ENCODE data around the gene IL6ST.
A peak's percentile ranks its signal among the peaks of the same experiment; 100 is the strongest.

IL6ST gene

DNA sequence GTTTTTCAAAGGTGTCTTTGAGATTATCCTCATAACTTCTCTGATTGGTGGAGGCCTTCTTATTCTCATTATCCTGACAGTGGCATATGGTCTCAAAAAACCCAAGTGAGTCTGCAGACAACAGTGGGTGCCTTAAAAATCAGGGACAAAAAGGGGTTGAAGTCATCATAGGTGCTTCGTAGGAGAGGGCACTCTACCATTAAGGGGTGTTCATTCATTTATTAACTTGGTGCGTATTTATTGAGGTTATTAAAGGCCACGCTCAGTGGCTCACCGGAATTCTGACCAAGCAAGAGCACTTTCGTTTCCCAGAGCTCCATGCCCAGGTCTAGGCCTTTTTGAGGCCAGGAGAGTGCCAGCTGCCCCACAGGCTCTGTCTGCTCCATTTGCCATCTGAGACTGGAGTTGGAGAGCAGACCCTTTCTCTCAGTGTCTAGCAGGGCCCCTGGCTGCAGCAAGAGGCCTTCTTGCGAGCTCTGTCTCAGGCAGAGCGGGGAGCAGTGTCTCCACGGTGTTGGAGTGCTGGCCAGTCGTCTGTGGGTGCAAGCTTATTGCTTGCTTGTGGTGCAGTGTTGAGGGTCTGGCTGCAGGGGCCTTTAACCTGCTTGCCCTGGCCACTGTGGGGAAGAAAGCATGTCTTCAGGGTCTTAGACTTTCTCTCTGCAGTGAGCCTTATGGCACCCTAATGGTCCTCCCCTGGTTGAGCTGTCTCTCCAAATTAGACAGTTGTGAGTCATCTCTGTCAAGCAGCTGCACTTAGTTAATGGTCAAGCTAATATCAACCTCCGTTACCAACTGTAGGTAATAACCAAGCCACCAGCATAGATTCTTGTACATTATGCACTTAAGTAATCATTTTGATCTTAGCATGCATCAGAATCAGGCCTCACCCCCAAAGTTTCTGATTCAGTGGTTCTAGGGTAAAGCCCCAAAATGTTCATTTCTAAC is 81.0 kb downstream of the IL6ST start:
- no peak overlapping the region for H3K4me3 ChIP-seq (ENCODE audit: severe bottlenecking)
- no peaks in the 10 kb centered on the region for H3K27me3 ChIP-seq (ENCODE audit: insufficient read depth, poor library complexity, severe bottlenecking)
- TF ChIP-seq, protein P1, sequence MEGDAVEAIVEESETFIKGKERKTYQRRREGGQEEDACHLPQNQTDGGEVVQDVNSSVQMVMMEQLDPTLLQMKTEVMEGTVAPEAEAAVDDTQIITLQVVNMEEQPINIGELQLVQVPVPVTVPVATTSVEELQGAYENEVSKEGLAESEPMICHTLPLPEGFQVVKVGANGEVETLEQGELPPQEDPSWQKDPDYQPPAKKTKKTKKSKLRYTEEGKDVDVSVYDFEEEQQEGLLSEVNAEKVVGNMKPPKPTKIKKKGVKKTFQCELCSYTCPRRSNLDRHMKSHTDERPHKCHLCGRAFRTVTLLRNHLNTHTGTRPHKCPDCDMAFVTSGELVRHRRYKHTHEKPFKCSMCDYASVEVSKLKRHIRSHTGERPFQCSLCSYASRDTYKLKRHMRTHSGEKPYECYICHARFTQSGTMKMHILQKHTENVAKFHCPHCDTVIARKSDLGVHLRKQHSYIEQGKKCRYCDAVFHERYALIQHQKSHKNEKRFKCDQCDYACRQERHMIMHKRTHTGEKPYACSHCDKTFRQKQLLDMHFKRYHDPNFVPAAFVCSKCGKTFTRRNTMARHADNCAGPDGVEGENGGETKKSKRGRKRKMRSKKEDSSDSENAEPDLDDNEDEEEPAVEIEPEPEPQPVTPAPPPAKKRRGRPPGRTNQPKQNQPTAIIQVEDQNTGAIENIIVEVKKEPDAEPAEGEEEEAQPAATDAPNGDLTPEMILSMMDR (IDR thresholded peaks at IDR 0.05; ENCODE audit: poor library complexity, severe bottlenecking), result no peak
- H3K4me1 ChIP-seq (ENCODE audit: insufficient read depth, poor library complexity, severe bottlenecking), result no peaks in the 10 kb centered on the region
- no peaks in the 10 kb centered on the region for H3K9me3 ChIP-seq (ENCODE audit: severe bottlenecking)
- no peak overlapping the region for H3K27ac ChIP-seq (ENCODE audit: poor library complexity, severe bottlenecking)
- ATAC-seq (ENCODE audit: low read depth), result no peak
- no peak for DNase-seq (ENCODE audit: low spot score)
- no peaks in the 10 kb centered on the region for H3K36me3 ChIP-seq (ENCODE audit: low read depth)

DNA sequence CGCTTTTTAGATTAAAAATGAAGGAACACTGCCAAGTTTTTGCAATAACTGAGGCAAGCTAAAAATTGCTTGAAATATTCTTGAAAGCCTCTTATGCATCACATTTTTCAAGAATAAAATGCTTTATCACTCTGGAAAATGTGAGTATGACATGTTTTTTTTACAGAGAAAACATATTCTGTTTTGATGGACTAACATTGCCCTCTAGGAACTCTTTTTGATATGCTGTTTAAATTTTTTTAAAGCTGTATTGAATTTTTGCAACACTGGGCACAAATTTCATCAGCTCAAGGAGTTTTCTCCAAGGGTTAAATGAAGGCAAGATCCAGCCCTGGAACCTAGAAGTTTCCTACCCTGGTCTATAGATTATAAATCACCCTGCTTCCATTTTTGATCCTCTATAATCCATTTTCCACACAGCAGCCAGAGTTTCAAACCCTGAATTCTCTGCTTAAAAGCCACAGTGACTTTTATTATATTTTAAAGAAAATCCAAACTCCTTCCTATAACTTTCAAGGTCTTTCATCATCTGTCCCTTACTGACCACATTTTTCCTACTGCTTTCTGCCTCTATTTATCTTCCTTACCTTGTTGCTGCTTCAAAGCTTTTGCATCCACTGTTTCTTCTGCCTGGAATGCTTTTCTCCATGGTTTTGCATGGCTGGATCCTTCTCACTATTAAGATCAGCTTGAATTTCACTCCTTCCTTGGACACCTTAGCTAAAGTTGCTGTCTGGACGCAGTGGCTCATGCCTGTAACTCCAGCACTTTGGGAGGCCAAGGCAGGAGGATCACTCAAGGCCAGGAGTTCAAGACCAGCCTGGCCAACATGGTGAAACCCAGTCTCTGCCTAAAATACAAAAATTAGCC is 82.7 kb downstream of the IL6ST start:
- ATAC-seq (ENCODE audit: low read depth) (no peak), DNase-seq (ENCODE audit: low spot score) (no peak)
- TF ChIP-seq, protein P1 (IDR thresholded peaks at IDR 0.05; ENCODE audit: poor library complexity, severe bottlenecking), result peak; percentile 31
- no peak overlapping the region for H3K27ac ChIP-seq (ENCODE audit: poor library complexity, severe bottlenecking)
- H3K36me3 ChIP-seq (ENCODE audit: low read depth), result no peaks in the 10 kb centered on the region
- H3K4me3 ChIP-seq (ENCODE audit: severe bottlenecking), result no peak overlapping the region
- H3K9me3 ChIP-seq (ENCODE audit: severe bottlenecking), result no peaks in the 10 kb centered on the region
- H3K4me1 ChIP-seq (ENCODE audit: insufficient read depth, poor library complexity, severe bottlenecking), result no peaks in the 10 kb centered on the region
- H3K27me3 ChIP-seq (ENCODE audit: insufficient read depth, poor library complexity, severe bottlenecking), result no peaks in the 10 kb centered on the region

DNA sequence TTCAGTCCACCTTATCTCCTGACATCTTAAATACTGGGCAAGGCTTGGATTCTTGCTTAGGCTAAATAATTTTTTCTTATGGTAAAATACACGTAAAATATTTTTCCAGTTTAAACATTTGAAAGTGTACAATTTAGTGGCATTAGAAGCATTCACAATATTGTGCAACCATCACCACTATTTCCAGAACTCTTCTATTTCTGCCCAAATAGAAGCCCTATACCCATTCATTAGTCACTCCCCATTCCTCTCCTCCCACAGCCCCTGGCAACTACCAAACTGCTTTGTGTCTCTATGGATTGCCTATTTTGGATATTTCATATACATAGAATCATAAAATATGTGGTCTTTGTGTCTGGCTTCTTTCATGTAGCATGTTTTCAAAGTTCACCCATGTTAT is 86.0 kb downstream of the IL6ST start:
- DNase-seq (ENCODE audit: low spot score) (no peak), ATAC-seq (ENCODE audit: low read depth) (no peak)
- Histone ChIP-seq H3K4me1 (ENCODE audit: insufficient read depth, poor library complexity, severe bottlenecking) (no peaks in the 10 kb centered on the region), H3K27ac (ENCODE audit: poor library complexity, severe bottlenecking) (no peak overlapping the region), H3K27me3 (ENCODE audit: insufficient read depth, poor library complexity, severe bottlenecking) (no peaks in the 10 kb centered on the region), H3K4me3 (ENCODE audit: severe bottlenecking) (no peak overlapping the region), H3K9me3 (ENCODE audit: severe bottlenecking) (no peaks in the 10 kb centered on the region), H3K36me3 (ENCODE audit: low read depth) (no peaks in the 10 kb centered on the region)
- TF ChIP-seq, protein P1 (IDR thresholded peaks at IDR 0.05; ENCODE audit: poor library complexity, severe bottlenecking), result no peak

DNA sequence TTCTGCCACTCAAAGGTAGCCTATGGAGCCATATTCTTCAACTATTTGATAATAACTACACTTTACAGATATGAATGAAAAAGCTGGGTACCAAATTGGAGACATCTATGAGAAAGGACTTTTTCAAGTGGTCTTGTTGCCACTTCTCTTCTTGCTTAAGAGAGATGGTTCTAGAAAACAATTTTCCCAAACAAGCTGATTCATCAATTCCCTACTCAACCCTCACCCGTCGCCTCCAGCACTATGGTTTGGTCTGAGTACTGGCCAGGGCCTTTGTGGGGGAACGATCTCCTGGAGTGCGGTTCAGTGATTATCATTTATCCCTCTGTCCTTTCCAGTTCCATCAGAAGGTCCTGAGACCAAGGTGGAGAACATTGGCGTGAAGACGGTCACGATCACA is 86.8 kb downstream of the IL6ST start:
- no peak for ATAC-seq (ENCODE audit: low read depth)

More for the DNA sequence above, 86.8 kb downstream of the IL6ST start:
- no peaks in the 10 kb centered on the region for H3K36me3 ChIP-seq (ENCODE audit: low read depth)
- no peak for DNase-seq (ENCODE audit: low spot score)
- no peak overlapping the region for H3K4me3 ChIP-seq (ENCODE audit: severe bottlenecking)
- H3K27ac ChIP-seq (ENCODE audit: poor library complexity, severe bottlenecking), result no peak overlapping the region
- no peaks in the 10 kb centered on the region for H3K9me3 ChIP-seq (ENCODE audit: severe bottlenecking)
- H3K4me1 ChIP-seq (ENCODE audit: insufficient read depth, poor library complexity, severe bottlenecking), result no peaks in the 10 kb centered on the region
- TF ChIP-seq, protein P1 (IDR thresholded peaks at IDR 0.05; ENCODE audit: poor library complexity, severe bottlenecking), result no peak
- no peaks in the 10 kb centered on the region for H3K27me3 ChIP-seq (ENCODE audit: insufficient read depth, poor library complexity, severe bottlenecking)

Measured in RWPE2 (cell line).